ENCODE measurements around the gene STRC. TPM values are rescaled to one million over a fixed set of nuclear protein-coding genes. Genes with fewer than 3 reads are reported as not detected.
"Not testable (repeated sequence)": the region's sequence is repeated elsewhere in the genome, so short reads cannot be mapped to it uniquely, and the experiment has no call there.

The STRC gene
- total RNA-seq, 1 donor from 2014 or later = 0.17 TPM

- not testable (repeated sequence) for DNase-seq (ENCODE audit: low read depth); H3K4me3 ChIP-seq (ENCODE audit: low read depth, low read length)
These were observed 25.0 kb downstream of the STRC start, which contains the start of gene CKMT1B for GRCh38 chr15:43593328-43594190. TSS of gene CKMT1B (plus strand) at chr15:43594027. CDS start at chr15:43594219, 192 bp downstream.

- DNase-seq (ENCODE audit: low read depth); H3K4me3 ChIP-seq (ENCODE audit: low read depth, low read length): not testable (repeated sequence)
These were observed 25.8 kb downstream of the STRC start for GRCh38 chr15:43592841-43593240.

GRCh38 chr15:43589778-43590466 is 28.7 kb downstream of the STRC start, which contains the start of gene PPIP5K1:
TSS of gene PPIP5K1 (minus strand) at chr15:43590208. CDS start at chr15:43584504, 5,704 bp downstream.
- H3K4me3 ChIP-seq (ENCODE audit: low read depth, low read length); DNase-seq (ENCODE audit: low read depth): not testable (repeated sequence)

- DNase-seq (ENCODE audit: low read depth); H3K4me3 ChIP-seq (ENCODE audit: low read depth, low read length): not testable (repeated sequence)
These were observed 44.0 kb downstream of the STRC start for GRCh38 chr15:43574607-43575006.

- DNase-seq (ENCODE audit: low read depth); H3K4me3 ChIP-seq (ENCODE audit: low read depth, low read length): not testable (repeated sequence)
These were observed 52.0 kb downstream of the STRC start for GRCh38 chr15:43566615-43567014.

GRCh38 chr15:43563793-43564192 is 54.8 kb downstream of the STRC start:
- DNase-seq (ENCODE audit: low read depth); H3K4me3 ChIP-seq (ENCODE audit: low read depth, low read length): not testable (repeated sequence)

GRCh38 chr15:43562753-43563152 is 55.8 kb downstream of the STRC start:
- DNase-seq (ENCODE audit: low read depth) = not testable (repeated sequence)

GRCh38 chr15:43552986-43553385 is 65.6 kb downstream of the STRC start:
- no peak overlapping the region for H3K4me3 ChIP-seq (ENCODE audit: low read depth, low read length)
- no peak for DNase-seq (ENCODE audit: low read depth)
- TF ChIP-seq CTCF (conservative IDR thresholded peaks at IDR 0.05; ENCODE audit: low read depth, low read length) = no peak

More at GRCh38 chr15:43562753-43563152, 55.8 kb downstream of the STRC start:
- H3K4me3 ChIP-seq (ENCODE audit: low read depth, low read length) = not testable (repeated sequence)

GRCh38 chr15:43552256-43552655 is 66.3 kb downstream of the STRC start:
- DNase-seq (ENCODE audit: low read depth) = no peak
- H3K4me3 ChIP-seq (ENCODE audit: low read depth, low read length) = no peak overlapping the region
- no peak for TF ChIP-seq CTCF (conservative IDR thresholded peaks at IDR 0.05; ENCODE audit: low read depth, low read length)

- no peak overlapping the region for H3K4me3 ChIP-seq (ENCODE audit: low read depth, low read length)
- TF ChIP-seq CTCF (conservative IDR thresholded peaks at IDR 0.05; ENCODE audit: low read depth, low read length) = no peak
- DNase-seq (ENCODE audit: low read depth) = no peak
These were observed 67.9 kb downstream of the STRC start for GRCh38 chr15:43550527-43551363.

Other genes starting within 250 kb of the STRC start
- 15.6 and 29.1 TPM in 2 replicates for gene ZSCAN29, start 247.8 kb downstream of the STRC start, total RNA-seq
- gene TUBGCP4, start 247.7 kb downstream of the STRC start, total RNA-seq = 12.7 and 15.2 TPM in 2 replicates
- gene TP53BP1, start 125.6 kb downstream of the STRC start, total RNA-seq = 17.5 and 28.8 TPM in 2 replicates
- gene MAP1A, start 101.2 kb downstream of the STRC start, total RNA-seq = 0.72 and 1.7 TPM in 2 replicates
- gene PPIP5K1, start 28.6 kb downstream of the STRC start, total RNA-seq = 5.9 and 6.7 TPM in 2 replicates
- gene CKMT1B, start 24.8 kb downstream of the STRC start, total RNA-seq = 2.9 and 4.3 TPM in 2 replicates
- 0.07 and 0.17 TPM in 2 replicates for gene CATSPER2, start 30.0 kb upstream of the STRC start, total RNA-seq
- 4.0 and 8.1 TPM in 2 replicates for gene CKMT1A, start 75.1 kb upstream of the STRC start, total RNA-seq
- gene PDIA3, start 127.6 kb upstream of the STRC start, total RNA-seq = 216 and 243 TPM in 2 replicates
- gene ELL3, start 158.2 kb upstream of the STRC start, total RNA-seq = 5.1 and 7.6 TPM in 2 replicates
- gene SERF2, start 173.5 kb upstream of the STRC start, total RNA-seq = 621 and 1,163 TPM in 2 replicates
- not detected in 2 replicates for gene SERINC4, start 181.4 kb upstream of the STRC start, total RNA-seq
- gene HYPK, start 181.8 kb upstream of the STRC start, total RNA-seq = 15.6 and 28.0 TPM in 2 replicates
- 24.1 and 35.7 TPM in 2 replicates for gene MFAP1, start 205.9 kb upstream of the STRC start, total RNA-seq
- gene WDR76, start 208.2 kb upstream of the STRC start, total RNA-seq = 20.7 and 35.9 TPM in 2 replicates